ENCODE data around the gene TMEM220.

DNA sequence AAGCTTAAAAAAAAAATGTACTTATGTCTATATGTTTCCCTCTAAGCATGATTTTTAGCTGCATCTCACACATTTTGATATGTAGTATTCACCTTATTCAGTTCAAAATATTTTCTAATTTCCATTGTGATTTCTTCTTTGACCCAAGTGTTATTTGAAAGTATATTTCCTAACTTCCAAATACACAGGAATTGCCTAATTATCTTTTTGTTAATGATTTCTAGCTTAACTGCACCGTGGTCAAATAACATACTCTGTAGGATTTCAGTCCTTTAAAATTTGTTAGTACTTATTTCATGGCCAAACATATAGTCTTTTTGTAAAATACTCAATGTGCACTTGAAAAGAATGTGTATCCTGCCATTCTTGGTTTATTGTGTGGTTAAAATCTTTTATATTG is 11.3 kb downstream of the TMEM220 start:
- TF ChIP-seq CREB1 (IDR thresholded peaks at IDR 0.05; ENCODE audit: low read depth), result no peak
- no peak for TF ChIP-seq EP300 (IDR thresholded peaks at IDR 0.05; ENCODE audit: borderline replicate concordance)
- TF ChIP-seq FOXM1 (IDR thresholded peaks at IDR 0.05; ENCODE audit: borderline replicate concordance, low read depth), result no peak
- no peak for TF ChIP-seq YY1 (IDR thresholded peaks at IDR 0.05; ENCODE audit: low read depth)
- TF ChIP-seq EGR1 (IDR thresholded peaks at IDR 0.05), result no peak
